HL-60/S4 (cell line): ENCODE data around the gene TUBB4A.
"Not testable (repeated sequence)": the region's sequence is repeated elsewhere in the genome, so short reads cannot be mapped to it uniquely, and the experiment has no call there.

Source experiments
- in situ Hi-C: fragments of 300-500 bp; cut with MboI; formaldehyde crosslinking; loops from 2 replicates; pipeline ENCODE4 v1.14.3; 2022; ENCODE audit warnings: low sequenced_read_pairs

Gene TUBB4A

GRCh38 chr19:6501740-6502648, at the start of gene TUBB4A:
Gene TUBB4A (minus strand): TSS chr19:6502309. CDS start chr19:6502212, 97 bp downstream.
- in situ Hi-C loops, result no loop called here

DNA sequence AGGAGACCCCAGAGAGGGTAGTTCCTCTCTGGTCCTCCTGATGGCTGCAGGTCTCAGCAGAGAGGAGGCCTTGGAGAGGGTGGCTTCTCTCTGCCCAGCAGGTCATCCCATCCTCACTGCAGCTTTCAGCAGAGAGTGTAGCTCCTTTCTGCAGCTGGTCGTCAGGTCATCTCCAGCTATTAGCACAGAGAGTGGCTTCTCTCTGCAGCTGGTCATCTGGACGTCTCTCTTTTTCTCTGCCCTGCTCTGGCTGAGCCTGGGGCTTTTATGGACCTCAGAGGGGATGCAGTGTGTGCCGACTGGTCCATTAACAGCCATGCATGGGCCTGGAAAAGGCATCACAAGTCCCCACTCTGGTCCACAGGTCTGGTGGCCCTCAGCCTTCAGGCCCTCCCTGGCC, 49.0 kb upstream of the TUBB4A start:
- in situ Hi-C loops, result no loop called here

DNA sequence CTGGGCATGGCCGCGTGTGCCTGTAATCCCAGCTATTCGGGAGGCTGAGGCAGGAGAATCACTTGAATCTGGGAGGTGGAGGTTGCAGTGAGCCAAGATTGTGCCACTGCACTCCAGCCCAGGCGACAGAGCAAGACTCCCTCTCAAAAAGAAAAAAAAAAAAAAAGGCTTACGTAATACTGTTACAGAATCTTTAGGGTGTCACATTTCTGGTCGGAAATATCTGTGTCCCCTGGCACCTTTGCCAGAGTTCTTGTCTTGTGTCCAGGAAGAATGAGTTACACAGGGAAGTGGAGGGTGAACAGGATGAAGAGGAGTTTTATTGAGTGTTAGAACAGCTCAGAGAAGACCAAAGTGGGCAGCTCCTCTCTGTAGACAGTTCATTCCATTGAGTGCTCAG, 48.6 kb upstream of the TUBB4A start:
- in situ Hi-C loops, result not testable (repeated sequence)

- in situ Hi-C loops, result no loop called here
Measured at GRCh38 chr19:6543866-6544347, 41.8 kb upstream of the TUBB4A start.

GRCh38 chr19:6540918-6541689, 39.0 kb upstream of the TUBB4A start:
- in situ Hi-C loops, result no loop called here

GRCh38 chr19:6539514-6539913, 37.4 kb upstream of the TUBB4A start:
- in situ Hi-C loops, result no loop called here

GRCh38 chr19:6535558-6536137, 33.5 kb upstream of the TUBB4A start:
- in situ Hi-C loops, result no loop called here

- in situ Hi-C loops, result no loop called here
Measured at GRCh38 chr19:6534451-6535093, 32.5 kb upstream of the TUBB4A start.

DNA sequence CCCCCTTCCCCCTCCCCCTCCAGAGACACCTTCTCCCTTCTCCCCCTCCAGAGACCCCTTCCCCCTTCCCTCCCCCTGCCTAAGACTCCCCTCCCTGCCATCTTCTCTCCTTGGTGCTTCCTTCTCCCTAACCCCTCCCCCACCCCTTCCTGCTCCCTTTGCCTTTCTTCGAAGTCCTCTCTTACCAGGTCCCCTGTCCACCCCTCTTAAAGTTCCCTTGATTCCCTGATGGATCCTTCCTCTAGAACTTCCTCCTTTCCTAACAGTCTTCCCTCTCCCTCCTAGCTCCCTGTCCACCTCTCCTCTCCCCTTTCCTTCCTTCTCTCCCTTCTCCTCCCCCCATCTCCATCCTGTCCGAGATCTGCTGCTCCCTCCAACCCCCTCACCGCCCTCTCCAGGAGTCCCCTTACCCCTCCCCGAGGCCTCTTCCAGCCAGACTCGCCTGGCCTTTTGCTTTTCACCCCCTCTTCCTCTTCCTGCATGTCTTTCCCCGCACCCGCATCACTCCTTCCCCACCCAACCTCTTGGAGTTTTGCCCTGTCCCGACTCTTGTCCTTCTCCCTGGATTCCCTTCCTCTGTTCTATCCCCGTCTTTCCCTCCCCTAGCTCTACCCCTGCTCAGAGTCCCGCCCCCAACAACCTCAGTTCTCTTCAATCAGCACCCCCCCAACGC, 31.8 kb upstream of the TUBB4A start:
- in situ Hi-C loops, result no loop called here

DNA sequence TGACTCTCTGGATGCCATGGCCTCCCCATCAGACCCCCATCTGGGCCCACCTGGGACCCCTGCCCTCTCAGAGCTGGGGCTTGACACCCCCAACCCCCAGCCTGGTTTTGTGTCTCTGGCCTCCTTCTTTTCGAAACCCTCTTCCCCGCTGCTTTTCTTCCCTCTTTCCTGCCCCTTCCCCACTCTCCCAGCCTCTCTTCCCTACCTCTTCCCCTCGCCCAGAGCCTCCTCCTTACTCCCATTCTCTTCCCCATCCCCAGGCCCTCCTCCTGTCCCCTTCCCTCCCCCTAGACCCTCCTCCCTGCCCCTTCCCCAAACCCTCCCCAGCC, 30.9 kb upstream of the TUBB4A start:
- in situ Hi-C loops, result no loop called here

DNA sequence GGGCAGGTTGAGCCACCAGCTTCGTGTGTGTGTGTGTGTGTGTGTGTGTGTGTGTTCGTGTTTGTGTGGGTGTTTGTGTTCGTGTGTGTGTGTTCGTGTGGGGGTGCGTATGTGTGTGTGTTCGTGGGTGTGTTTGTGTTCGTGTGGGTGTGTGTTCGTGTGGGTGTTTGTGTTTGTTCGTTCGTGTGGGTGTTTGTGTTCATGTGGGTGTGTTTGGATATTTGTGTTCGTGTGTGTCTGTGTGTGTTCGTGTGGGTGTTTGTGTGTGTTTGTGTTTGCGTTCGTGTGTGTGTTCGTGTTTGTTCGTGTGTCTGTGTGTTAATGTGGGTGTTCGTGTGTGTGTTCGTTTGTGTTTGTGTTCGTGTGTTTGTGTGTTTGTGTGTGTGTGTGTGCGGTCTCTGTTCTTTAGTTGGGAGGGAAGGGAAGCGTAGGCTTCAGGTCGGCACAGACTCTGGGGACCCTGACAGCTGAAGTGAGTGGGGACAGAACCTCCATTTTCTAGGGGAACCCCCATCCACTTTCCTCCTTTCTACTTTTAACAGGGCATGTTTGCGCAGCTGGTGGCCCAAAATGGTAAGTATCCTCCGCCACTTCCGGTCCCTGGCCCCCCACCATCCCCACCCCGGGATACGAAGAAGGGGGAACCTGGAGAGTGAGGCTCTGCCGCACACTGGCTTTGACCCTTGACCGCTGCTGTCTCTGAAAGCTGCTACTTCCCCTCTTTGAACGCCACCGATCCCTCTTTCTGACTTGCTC, 30.3 kb upstream of the TUBB4A start:
- in situ Hi-C loops, result no loop called here

- in situ Hi-C loops, result no loop called here
Measured at GRCh38 chr19:6531956-6532243, 29.8 kb upstream of the TUBB4A start.

GRCh38 chr19:6531163-6531955, 29.2 kb upstream of the TUBB4A start:
- in situ Hi-C loops, result no loop called here

GRCh38 chr19:6530386-6531162, 28.5 kb upstream of the TUBB4A start, which contains the start of gene TNFSF9:
Gene TNFSF9 (plus strand): TSS chr19:6531026. CDS start chr19:6531037, 11 bp downstream.
- in situ Hi-C loops, result no loop called here

DNA sequence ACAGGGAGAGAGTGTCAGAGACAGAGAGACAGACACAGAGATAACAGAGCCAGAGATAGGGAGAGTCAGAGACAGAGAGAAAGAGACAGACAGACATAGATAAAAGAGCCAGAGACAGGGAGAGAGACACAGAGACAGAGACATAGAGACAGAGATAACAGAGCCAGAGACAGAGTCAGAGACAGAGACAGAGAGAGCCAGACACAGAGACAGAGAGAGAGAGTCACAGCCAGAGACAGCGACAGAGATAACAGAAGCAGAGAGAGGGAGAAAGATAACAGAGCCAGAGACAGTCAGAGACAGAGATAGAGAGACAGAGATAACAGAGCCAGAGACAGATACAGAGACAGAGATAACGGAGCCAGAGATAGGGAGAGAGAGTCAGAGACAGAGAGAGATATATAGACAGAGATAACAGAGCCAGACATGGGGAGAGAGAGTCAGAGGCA, 27.9 kb upstream of the TUBB4A start:
- in situ Hi-C loops, result no loop called here

- in situ Hi-C loops, result no loop called here
Measured at GRCh38 chr19:6529351-6529750, 27.2 kb upstream of the TUBB4A start.

- in situ Hi-C loops, result no loop called here
Measured at GRCh38 chr19:6528544-6529121, 26.5 kb upstream of the TUBB4A start.
